Endothelial cell of umbilical vein (primary cell): Measurements from ENCODE around the gene HPX. TPM values are rescaled to one million over a fixed set of nuclear protein-coding genes. Genes with fewer than 3 reads are reported as not detected.

Source experiments
- BruUV-seq: library from RNA; stranded (reverse); fragments of 400-500 nt; replicated peaks from 2 replicates; lab custom pipeline; 2021; lab: Mats Ljungman, UMichigan
- CTCF ChIA-PET: fragments of 300-600, 350-600 bp; sonication (Branson Sonifier 250); formaldehyde crosslinking; loops from one replicate; lab custom pipeline; 2021; ENCODE audit warnings: antibody characterized with exemption, inconsistent platforms; lab: Charles Lee
- POLR2A ChIA-PET: fragments of 300-600, 350-600 bp; sonication (Branson Sonifier 250); formaldehyde crosslinking; loops from one replicate; lab custom pipeline; 2021; ENCODE audit warnings: antibody characterized with exemption, inconsistent platforms; lab: Charles Lee
- DNase-seq: peaks from one replicate; pipeline ENCODE4 v3.0.0-alpha.2; 2011; ENCODE audit warnings: low read depth, low spot score
- FAIRE-seq: peaks from 2 replicates; lab custom pipeline; 2011; peaks lifted over from hg19 to GRCh38; lab: Jason Lieb, UNC
- H2AFZ ChIP-seq: 2 replicates; pipeline ENCODE4 v1.6.0; 2012; ENCODE audit warnings: low read depth, low read length, control low read depth, inconsistent platforms
- H3K27ac ChIP-seq: 2 replicates; pipeline ENCODE4 v1.5.1; 2011; ENCODE audit warnings: low read depth, mild to moderate bottlenecking, control low read depth, low read length, moderate library complexity; ENCODE audit not compliant: insufficient read depth
- H3K27me3 ChIP-seq, 2 experiments: 2 replicates each; pipeline versions ENCODE4 v1.6.0 to v1.6.1; 2011; ENCODE audit warnings: low read length in 2 of 2, mixed read lengths in 1 of 2; ENCODE audit not compliant: control insufficient read depth in 2 of 2, insufficient read depth in 2 of 2
- H3K36me3 ChIP-seq, 2 experiments: 2 replicates in 1 of 2; 3 replicates in 1 of 2; pipeline ENCODE4 v1.5.1; 2011; ENCODE audit warnings: low read length in 2 of 2, mild to moderate bottlenecking in 1 of 2, moderate library complexity in 1 of 2; ENCODE audit not compliant: control insufficient read depth in 2 of 2, insufficient read depth in 2 of 2; ENCODE audit errors: extremely low read depth in 1 of 2
- H3K4me1 ChIP-seq: 3 replicates; pipeline ENCODE4 v1.5.1; 2011; ENCODE audit warnings: mild to moderate bottlenecking, low read length; ENCODE audit not compliant: control insufficient read depth, insufficient read depth; ENCODE audit errors: extremely low read depth
- H3K4me2 ChIP-seq: 2 replicates; pipeline ENCODE4 v1.6.1; 2011; ENCODE audit warnings: low read length, control low read depth, mixed read lengths; ENCODE audit not compliant: insufficient read depth
- H3K4me3 ChIP-seq, 3 experiments: fragments of 200-600 bp in 1 of 3; sonication (generic), shearing (Covaris generic) in 1 of 3; replicated peaks in 1 of 3; 2 replicates each; pipeline ENCODE4 v1.5.1; 2011 to 2016; ENCODE audit warnings: control low read depth in 3 of 3, low read length in 3 of 3, mild to moderate bottlenecking in 2 of 3, inconsistent platforms in 1 of 3, low read depth in 1 of 3, moderate library complexity in 1 of 3; ENCODE audit not compliant: insufficient read depth in 1 of 3
- H3K79me2 ChIP-seq: 2 replicates; pipeline ENCODE4 v1.6.0; 2012; ENCODE audit warnings: low read length, inconsistent platforms; ENCODE audit not compliant: control insufficient read depth, insufficient read depth
- H3K9ac ChIP-seq: replicated peaks from 2 replicates; pipeline ENCODE3; 2011; ENCODE audit warnings: low read length, control low read depth; ENCODE audit not compliant: insufficient read depth; ENCODE audit errors: extremely low read depth
- H3K9me1 ChIP-seq: replicated peaks from 3 replicates; pipeline ENCODE4 v1.6.0; 2011; ENCODE audit warnings: mild to moderate bottlenecking, low read length; ENCODE audit not compliant: control insufficient read depth, insufficient read depth; ENCODE audit errors: extremely low read depth
- H3K9me3 ChIP-seq: replicated peaks from 2 replicates; pipeline ENCODE4 v1.5.1; 2012; ENCODE audit warnings: low read length, inconsistent platforms; ENCODE audit not compliant: control insufficient read depth, insufficient read depth
- H4K20me1 ChIP-seq: replicated peaks from 2 replicates; pipeline ENCODE3; 2011; ENCODE audit warnings: mild to moderate bottlenecking, low read length; ENCODE audit not compliant: control insufficient read depth, insufficient read depth; ENCODE audit errors: extremely low read depth
- EZH2 ChIP-seq: IDR thresholded peaks from 2 replicates; pipeline ENCODE4 v1.6.1; 2012; ENCODE audit warnings: borderline replicate concordance, low read depth, mild to moderate bottlenecking, moderate library complexity, low read length, inconsistent platforms; ENCODE audit not compliant: severe bottlenecking
- FOS ChIP-seq: IDR thresholded peaks from 2 replicates; pipeline ENCODE4 v1.6.1; 2011; ENCODE audit warnings: mild to moderate bottlenecking, low read length, moderate library complexity, borderline replicate concordance; ENCODE audit not compliant: insufficient read depth
- JUN ChIP-seq: IDR thresholded peaks from 2 replicates; pipeline ENCODE4 v1.6.1; 2011; ENCODE audit warnings: borderline replicate concordance, low read depth; ENCODE audit not compliant: insufficient read length, insufficient read depth
- MYC ChIP-seq: IDR thresholded peaks from one replicate; pipeline ENCODE4 v1.6.1; 2011; ENCODE audit warnings: mild to moderate bottlenecking, low read depth, low read length
- POLR2AphosphoS5 ChIP-seq: IDR thresholded peaks from 2 replicates; pipeline ENCODE4 v1.6.1; 2012; ENCODE audit warnings: low read depth, mild to moderate bottlenecking, control low read depth, low read length, moderate library complexity; ENCODE audit not compliant: insufficient read depth
- dilution Hi-C: fragments of 300-500 bp; cut with MboI; formaldehyde crosslinking; loops from one replicate; pipeline ENCODE4 v1.15.0; 2019; ENCODE audit warnings: low sequenced_read_pairs; ENCODE audit not compliant: extremely low pct_ligation_motif_present
- intact Hi-C: fragments of 100-400 bp; cut with micrococcal nuclease; formaldehyde crosslinking; loops from one replicate; pipeline ENCODE4 v1.10.0; 2022
- polyA plus RNA-seq, 4 experiments: library from polyadenylated mRNA; depleted of rRNA in 3 of 4; stranded (reverse) in 3 of 4; unstranded in 1 of 4; fragments of >200 nt; gene quantifications; 2 replicates each; pipeline versions ENCODE4 v1.2.1 to v1.2.3, GENCODE V29; 2011 to 2012; ENCODE audit warnings: missing spikeins in 1 of 4
- total RNA-seq: library from RNA; stranded (reverse); gene quantifications from 2 replicates; pipeline ENCODE4 v1.2.3, GENCODE V29; 2021
- TF ChIP-seq, protein P1 (sequence below): IDR thresholded peaks from 2 replicates; pipeline ENCODE4 v1.6.1; 2011; ENCODE audit not compliant: insufficient read depth, insufficient read length
- TF ChIP-seq, protein P2 (sequence below), 2 donors: IDR thresholded peaks; 1 replicate in 1 of 2; 2 replicates in 1 of 2; pipeline ENCODE4 v1.5.1; 2011; ENCODE audit warnings: low read length in 2 of 2, mild to moderate bottlenecking in 2 of 2, moderate library complexity in 2 of 2, control low read depth in 1 of 2, inconsistent platforms in 1 of 2, low read depth in 1 of 2; ENCODE audit not compliant: insufficient read depth in 1 of 2; ENCODE audit errors: extremely low read depth in 1 of 2

The HPX gene
- total and polyA plus RNA-seq, 2 donors (not counting 3 experiments of a cell fraction or from before 2014, with no cell fraction given): 1.3 to 1.5 TPM

DNA sequence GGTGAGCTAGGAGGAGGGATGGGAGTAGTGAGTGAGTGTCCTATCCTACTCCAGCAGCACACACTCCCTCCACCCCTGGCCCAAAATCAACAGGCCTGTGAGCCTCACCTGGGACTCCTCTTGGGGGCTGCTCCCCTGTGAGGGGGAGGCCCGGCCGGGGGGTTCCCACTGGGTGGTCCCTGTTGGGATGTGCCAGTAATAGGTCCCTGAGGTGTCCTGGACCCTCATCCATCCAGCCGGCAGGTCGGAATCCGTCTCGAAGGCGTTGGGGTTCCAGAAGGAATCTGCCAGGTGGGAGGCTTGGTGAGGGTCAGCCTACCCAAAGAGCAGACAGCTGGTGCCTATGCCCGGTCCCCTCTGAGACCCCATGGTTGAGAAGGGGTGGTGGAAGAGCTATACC, 37.2 kb downstream of the HPX start:
- POLR2A ChIA-PET: interaction anchor here (1.5 kb wide), 1 partner anchor 13 kb away, joined by 5 read pairs; the partner anchor contains the start of gene SMPD1
- Histone ChIP-seq H2AFZ (no peak overlapping the region), H4K20me1 (no peaks in the 10 kb centered on the region), H3K4me2 (no peak overlapping the region), H3K9me1 (no peaks in the 10 kb centered on the region), H3K9me3 (no peaks in the 10 kb centered on the region), H3K27ac (no peak overlapping the region), H3K4me1 (no peaks in the 10 kb centered on the region), H3K27me3 (no peaks in the 10 kb centered on the region), H3K4me3 (no peak overlapping the region), H3K36me3 (peaks cover 2 to 4% of the 10 kb centered on the region in 2 experiments), H3K79me2 (no peaks in the 10 kb centered on the region), H3K9ac (no peak overlapping the region)
- no TSS peak for BruUV-seq
- no peak for DNase-seq
- no peak for FAIRE-seq
- intact Hi-C loops: no loop called here
- dilution Hi-C loops: no loop called here
- TF ChIP-seq EZH2 (no peak), JUN (no peak), FOS (no peak), POLR2AphosphoS5 (no peak), MYC (no peak)
- TF ChIP-seq, protein P1, sequence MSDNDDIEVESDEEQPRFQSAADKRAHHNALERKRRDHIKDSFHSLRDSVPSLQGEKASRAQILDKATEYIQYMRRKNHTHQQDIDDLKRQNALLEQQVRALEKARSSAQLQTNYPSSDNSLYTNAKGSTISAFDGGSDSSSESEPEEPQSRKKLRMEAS: no peak
- TF ChIP-seq, protein P2, sequence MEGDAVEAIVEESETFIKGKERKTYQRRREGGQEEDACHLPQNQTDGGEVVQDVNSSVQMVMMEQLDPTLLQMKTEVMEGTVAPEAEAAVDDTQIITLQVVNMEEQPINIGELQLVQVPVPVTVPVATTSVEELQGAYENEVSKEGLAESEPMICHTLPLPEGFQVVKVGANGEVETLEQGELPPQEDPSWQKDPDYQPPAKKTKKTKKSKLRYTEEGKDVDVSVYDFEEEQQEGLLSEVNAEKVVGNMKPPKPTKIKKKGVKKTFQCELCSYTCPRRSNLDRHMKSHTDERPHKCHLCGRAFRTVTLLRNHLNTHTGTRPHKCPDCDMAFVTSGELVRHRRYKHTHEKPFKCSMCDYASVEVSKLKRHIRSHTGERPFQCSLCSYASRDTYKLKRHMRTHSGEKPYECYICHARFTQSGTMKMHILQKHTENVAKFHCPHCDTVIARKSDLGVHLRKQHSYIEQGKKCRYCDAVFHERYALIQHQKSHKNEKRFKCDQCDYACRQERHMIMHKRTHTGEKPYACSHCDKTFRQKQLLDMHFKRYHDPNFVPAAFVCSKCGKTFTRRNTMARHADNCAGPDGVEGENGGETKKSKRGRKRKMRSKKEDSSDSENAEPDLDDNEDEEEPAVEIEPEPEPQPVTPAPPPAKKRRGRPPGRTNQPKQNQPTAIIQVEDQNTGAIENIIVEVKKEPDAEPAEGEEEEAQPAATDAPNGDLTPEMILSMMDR (IDR thresholded peaks at IDR 0.05; ENCODE audit: extremely low read depth in 1 of 2, insufficient read depth in 1 of 2, low read depth in 1 of 2, low read length in 2 of 2): no peak
- CTCF ChIA-PET: interaction anchor here (0.7 to 2.4 kb wide), 8 partner anchors 10 to 352 kb away, joined by 3 to 9 read pairs (median 4); partner anchors contain the start of gene APBB1
